GM19023 (cell line): ENCODE measurements around the gene PEAK3.

Experiments
- ATAC-seq: cut with Tn5 transposase; IDR thresholded peaks from one replicate; pipeline ENCODE4 v1.9.1; 2021; ENCODE audit warnings: mild to moderate bottlenecking, moderate library complexity; ENCODE audit not compliant: unreplicated experiment

The PEAK3 gene

GRCh38 chr19:2282062-2282861, at the start of gene PEAK3:
TSS of gene PEAK3 (minus strand) at chr19:2282175. CDS start at chr19:2280931, 1,244 bp downstream.
- no peak for ATAC-seq

- ATAC-seq, result no peak
Observed at GRCh38 chr19:2330632-2331284, 48.8 kb upstream of the PEAK3 start.

- ATAC-seq, result no peak
Observed at GRCh38 chr19:2330255-2330631, 48.3 kb upstream of the PEAK3 start.

- no peak for ATAC-seq
Observed at GRCh38 chr19:2329501-2329916, 47.5 kb upstream of the PEAK3 start.

- peak; percentile 3 for ATAC-seq
Observed at GRCh38 chr19:2329149-2329478, 47.1 kb upstream of the PEAK3 start.

- peak; percentile 68 for ATAC-seq
Observed at GRCh38 chr19:2328401-2329148, 46.6 kb upstream of the PEAK3 start, which contains the start of the genes LSM7 and SPPL2B. TSS of gene LSM7 (minus strand) at chr19:2328586. CDS start at chr19:2328566, 20 bp downstream. TSS of gene SPPL2B (plus strand) at chr19:2328684. CDS start at chr19:2328710, 26 bp downstream.

- no peak for ATAC-seq
Observed at GRCh38 chr19:2327773-2328400, 45.9 kb upstream of the PEAK3 start.

- no peak for ATAC-seq
Observed at GRCh38 chr19:2326699-2327360, 44.9 kb upstream of the PEAK3 start.

GRCh38 chr19:2325281-2326046, 43.5 kb upstream of the PEAK3 start:
- no peak for ATAC-seq

GRCh38 chr19:2324220-2324948, 42.4 kb upstream of the PEAK3 start:
- ATAC-seq, result no peak

GRCh38 chr19:2323707-2324106, 41.7 kb upstream of the PEAK3 start:
- no peak for ATAC-seq

- no peak for ATAC-seq
Observed at GRCh38 chr19:2321565-2322283, 39.7 kb upstream of the PEAK3 start.

GRCh38 chr19:2320939-2321338, 39.0 kb upstream of the PEAK3 start:
- ATAC-seq, result no peak

- no peak for ATAC-seq
Observed at GRCh38 chr19:2320049-2320448, 38.1 kb upstream of the PEAK3 start.

GRCh38 chr19:2319551-2319950, 37.6 kb upstream of the PEAK3 start:
- ATAC-seq, result no peak

GRCh38 chr19:2318923-2319322, 36.9 kb upstream of the PEAK3 start:
- ATAC-seq, result no peak

- ATAC-seq, result no peak
Observed at GRCh38 chr19:2317756-2318155, 35.8 kb upstream of the PEAK3 start.

- no peak for ATAC-seq
Observed at GRCh38 chr19:2317300-2317699, 35.3 kb upstream of the PEAK3 start.
